Germinal center (tissue), 1 donor: ENCODE data around the gene RBPJ.
"Not testable (repeated sequence)": the region's sequence is repeated elsewhere in the genome, so short reads cannot be mapped to it uniquely, and the experiment has no call there.

Source experiments
- DNase-seq: peaks from one replicate; pipeline ENCODE4 v3.0.0; 2012; ENCODE audit warnings: mixed read lengths, low spot score

The RBPJ gene

GRCh38 chr4:26375551-26375950, 54.7 kb downstream of the RBPJ start:
- no peak for DNase-seq

DNA sequence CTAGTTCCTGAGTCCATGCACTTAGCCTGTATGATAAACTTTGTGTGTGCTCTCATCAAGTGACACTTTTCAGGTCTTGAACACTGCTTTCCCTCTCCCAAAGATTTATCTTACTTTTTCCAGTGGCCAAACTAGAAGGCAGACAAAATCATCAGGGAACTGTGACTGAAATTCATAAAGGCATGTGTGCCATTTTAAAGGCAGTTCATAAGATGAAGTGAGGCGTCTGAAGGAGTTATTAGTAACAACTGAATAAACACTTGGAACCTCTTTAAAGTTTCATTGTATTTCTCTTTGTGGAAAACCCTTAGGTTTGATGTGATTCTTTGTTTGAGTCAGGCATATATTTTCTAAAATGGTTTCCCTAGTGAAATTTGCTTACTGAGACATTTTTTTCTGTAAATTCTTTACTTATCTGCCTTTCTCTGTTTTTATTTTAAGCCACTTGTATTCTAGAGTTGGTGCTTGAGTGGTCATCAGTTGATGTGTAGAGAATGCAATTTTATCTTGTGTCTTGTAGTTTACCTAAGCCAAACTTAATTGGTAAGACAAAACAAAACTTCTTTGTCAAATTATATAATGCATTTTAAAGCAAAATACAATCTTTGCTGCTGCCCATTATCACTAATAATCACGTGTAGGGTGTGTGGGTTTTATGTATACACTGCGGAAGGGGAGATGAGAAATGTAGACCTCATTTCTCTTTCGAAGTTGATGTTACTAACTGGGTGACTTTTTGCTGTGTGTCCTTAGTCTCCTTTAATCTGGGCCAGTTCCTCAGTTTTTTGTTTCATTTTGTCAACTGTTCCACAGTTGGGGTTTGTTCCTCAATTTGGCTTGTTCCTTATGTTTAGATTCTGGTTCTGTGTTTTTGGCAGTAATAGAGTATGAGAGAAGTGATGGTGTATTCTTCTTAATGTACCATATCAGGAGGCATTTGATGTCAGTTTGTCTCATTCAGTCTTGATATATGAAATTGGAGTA, 56.8 kb downstream of the RBPJ start:
- DNase-seq: no peak

GRCh38 chr4:26379837-26380236, 59.0 kb downstream of the RBPJ start:
- no peak for DNase-seq

DNA sequence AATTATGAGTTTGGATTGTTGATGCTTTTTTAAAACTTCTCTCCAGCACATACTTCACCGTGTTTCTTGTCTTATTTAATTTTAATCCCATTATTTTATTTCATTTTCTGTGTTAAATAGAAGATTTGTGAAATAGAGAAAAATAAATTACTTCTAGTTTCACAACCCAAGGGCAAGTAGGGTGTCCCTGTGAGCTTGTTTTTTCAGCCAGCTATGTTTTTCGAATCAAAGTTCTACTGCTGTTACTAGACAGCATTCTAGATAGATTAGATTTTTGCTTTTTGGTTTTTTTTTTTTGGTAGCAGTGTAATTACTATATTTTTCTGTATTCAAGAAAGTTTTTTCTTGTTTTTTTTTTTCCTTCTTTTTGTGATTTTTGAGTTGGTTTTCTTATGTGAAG, 59.9 kb downstream of the RBPJ start:
- no peak for DNase-seq

GRCh38 chr4:26384380-26385057, 63.7 kb downstream of the RBPJ start:
- DNase-seq: no peak

GRCh38 chr4:26385690-26386089, 64.9 kb downstream of the RBPJ start:
- DNase-seq: no peak

- no peak for DNase-seq
These were observed 65.6 kb downstream of the RBPJ start for GRCh38 chr4:26386386-26386785.

DNA sequence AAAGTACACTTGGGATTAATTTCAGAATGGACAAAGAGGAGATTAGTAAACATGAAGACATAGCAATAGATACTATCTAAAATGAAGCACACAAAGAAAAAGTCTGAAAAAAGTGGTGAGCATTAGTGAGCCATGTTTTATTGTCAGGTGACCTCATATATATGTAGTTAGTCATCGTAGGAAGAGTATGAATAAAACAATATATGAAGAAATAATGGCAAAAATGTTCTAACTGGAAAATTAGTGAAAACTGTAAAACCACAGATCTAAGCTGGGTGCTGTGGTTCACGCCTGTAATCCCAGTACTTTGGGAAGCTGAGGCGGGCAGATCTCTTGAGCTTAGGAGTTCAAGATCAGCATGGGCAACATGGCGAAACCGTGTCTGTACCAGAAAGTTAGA, 67.9 kb downstream of the RBPJ start:
- no peak for DNase-seq

DNA sequence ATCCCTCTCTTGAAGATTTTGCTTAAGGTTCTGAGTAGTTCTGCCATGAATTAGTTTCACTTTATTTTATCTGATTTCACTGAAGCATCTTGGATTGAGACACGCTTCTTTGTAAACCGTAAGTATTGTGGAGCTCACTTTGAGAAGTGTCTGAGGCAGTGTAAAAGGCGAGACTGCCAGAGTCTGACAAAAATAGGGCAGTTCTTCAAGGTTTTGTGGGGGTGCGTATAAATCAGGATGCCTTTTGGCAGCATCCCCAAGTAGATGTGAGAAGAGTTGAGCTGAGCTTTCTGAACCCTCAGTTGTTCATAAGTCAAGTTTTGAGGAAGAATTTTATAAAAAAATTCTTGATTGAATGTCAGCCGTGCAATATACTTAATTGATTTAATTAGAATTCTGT, 76.3 kb downstream of the RBPJ start:
- DNase-seq: no peak

GRCh38 chr4:26400132-26400531, 79.3 kb downstream of the RBPJ start:
- no peak for DNase-seq

GRCh38 chr4:26402017-26402416, 81.2 kb downstream of the RBPJ start:
- DNase-seq: not testable (repeated sequence)

GRCh38 chr4:26402458-26402857, 81.6 kb downstream of the RBPJ start:
- no peak for DNase-seq

- no peak for DNase-seq
These were observed 84.0 kb downstream of the RBPJ start for GRCh38 chr4:26404743-26405206.

GRCh38 chr4:26406346-26406975, 85.6 kb downstream of the RBPJ start:
- no peak for DNase-seq

DNA sequence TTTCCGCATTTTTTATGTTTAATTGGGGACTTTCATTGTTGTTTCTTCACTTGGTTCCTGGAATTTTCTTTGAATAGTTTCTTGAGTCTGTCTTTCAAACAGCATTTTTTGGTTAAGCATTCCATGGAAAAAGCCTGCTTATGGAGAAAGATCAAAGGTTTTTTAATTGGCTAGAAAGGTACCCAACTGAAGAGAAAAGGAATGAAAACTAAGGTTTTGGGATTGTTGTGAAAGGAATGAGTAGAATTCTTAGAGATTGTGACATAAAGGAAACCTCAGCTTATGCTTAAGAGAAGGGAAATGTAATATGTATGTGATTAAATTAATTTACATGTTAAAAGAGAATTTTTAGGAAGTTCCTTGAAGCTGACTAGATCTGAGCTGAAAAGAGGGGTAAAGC, 86.7 kb downstream of the RBPJ start:
- DNase-seq: no peak

- DNase-seq: peak; percentile 30
These were observed 89.8 kb downstream of the RBPJ start for GRCh38 chr4:26410385-26411293.

DNA sequence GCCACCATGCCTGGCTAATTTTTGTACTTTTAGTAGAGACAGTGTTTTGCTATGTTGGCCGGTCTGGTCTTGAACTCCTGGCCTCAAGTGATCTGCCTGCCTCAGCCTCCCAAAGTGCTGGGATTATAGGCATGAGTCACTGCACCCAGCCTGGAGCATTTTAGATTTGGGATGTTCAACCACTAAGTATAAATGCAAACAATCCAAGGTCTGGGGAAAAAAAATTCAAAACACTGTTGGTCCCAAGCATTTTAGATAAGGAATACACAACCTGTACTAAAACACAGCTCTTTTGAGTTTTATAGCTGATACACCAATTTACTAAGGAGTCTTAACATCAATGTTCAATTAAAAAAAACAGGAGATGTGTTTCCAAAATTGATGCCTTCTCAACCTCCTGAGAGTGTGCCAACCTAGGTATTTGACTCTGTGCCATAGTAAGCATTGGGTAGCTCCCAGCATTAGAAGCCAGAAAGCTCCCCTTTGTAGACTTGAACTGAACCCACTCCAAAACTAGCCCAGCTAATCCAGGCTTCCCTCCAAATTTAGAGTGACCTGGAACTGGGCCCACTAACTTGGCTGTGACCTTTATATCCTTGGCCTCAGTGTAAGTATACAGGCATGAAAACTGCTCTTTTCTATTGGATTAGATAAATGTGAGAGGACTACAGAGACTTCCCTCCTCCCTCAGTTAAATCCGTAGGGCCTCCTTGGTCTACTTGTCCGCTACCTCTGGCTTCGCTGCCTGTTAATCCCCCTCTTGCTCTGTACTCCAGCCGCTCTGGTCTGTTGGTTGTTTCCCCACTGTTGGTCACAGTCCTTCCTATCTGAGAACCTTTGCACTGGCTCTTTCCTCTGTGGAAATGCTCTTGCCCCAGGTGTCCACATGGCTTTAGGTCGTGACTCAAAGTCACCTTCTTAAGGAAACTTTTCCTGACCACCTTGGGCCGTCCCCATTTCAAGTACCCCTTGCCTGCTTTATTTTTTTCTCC, 91.9 kb downstream of the RBPJ start:
- no peak for DNase-seq

DNA sequence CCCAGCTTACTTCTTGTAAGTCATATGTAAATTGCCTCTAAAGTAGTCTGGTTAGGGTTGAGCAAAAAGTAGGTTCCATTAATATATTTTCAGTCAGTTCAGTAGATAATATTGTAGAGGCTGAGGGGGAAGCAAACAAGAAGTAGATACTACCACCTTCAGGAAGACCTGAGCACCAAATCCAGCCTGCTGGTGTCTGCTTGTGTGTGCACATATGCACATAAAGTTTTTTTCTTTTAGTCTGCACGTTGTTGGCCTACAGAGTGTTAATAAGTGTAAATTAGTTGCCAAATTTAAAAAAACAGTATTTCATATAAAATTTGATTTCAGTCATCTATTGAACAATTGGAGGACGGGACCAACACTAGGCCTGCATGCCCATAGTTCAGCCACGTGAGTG, 92.8 kb downstream of the RBPJ start:
- DNase-seq: no peak

DNA sequence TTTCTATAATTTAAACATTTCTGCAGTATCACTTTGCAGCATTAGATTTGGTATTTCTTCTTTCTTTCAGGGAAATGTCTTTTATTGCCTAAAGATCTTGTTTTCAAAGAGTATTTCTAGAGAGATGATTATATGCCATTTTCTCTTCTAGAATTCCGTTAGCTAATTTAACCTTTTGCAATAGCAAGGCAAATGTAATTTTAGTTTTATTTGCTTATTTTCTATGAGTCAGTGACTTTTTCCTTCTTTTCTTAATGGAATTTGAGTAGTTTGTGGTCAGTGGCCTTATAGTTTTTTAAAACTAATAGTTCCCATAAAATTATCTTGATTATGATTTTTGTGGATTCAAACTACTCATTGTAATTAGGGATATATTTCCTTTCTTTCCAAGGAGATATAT, 97.3 kb downstream of the RBPJ start:
- DNase-seq: no peak

DNA sequence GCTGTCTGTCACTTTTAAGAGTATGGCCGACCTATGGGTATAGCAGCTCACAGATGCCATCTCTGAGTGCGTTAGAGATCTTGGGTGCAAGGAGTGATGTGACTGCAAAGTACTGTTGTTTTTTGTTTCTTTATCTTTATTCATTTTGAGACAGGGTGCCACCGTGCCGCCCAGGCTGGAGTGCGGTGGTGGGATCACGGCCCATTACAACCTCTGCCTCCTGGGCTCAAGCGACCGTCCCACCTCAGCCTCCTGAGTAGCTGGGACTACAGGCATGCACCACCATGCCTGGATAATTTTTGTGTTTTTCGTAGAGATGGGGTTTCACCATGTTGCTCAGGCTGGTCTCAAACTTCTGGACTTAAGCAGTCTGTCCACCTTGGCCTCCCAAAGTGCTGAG, 98.0 kb downstream of the RBPJ start:
- DNase-seq: no peak
